GM23248 (cell line): ENCODE data around the gene PKNOX2.

ENCODE experiments used
- EZH2 ChIP-seq: fragments of 200-600 bp; sonication (generic); IDR thresholded peaks from 2 replicates; pipeline ENCODE4 v1.6.1; 2018; ENCODE audit warnings: antibody characterized with exemption, mild to moderate bottlenecking; ENCODE audit not compliant: insufficient read depth, poor library complexity, severe bottlenecking
- EZH2phosphoT487 ChIP-seq: fragments of 200-600 bp; sonication (generic); IDR thresholded peaks from 2 replicates; pipeline ENCODE4 v1.6.1; 2018; ENCODE audit warnings: antibody characterized with exemption, moderate library complexity, mild to moderate bottlenecking, low read depth; ENCODE audit not compliant: insufficient read depth

DNA sequence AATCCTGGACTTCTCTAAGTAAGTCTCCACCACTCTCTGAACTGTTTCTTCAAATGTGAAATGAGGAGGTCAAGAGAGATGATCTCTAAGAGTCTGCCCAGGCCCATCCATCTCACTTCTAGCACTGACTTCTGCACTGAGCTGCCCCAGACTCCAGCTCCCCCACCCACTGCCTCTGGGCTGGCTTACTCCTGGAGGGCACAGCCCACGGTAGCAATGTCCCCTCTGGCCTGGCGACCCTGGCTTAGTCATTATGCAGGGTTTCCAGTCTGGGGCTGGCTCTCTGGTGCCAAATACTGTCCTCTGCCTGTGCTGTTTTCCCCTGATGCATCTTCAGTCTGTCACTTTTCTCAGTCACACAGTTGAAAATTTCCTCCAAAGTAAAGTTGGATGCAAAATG is 60.9 kb downstream of the PKNOX2 start:
- no peak for TF ChIP-seq EZH2
- no peak for TF ChIP-seq EZH2phosphoT487
